Fibroblast of pulmonary artery (primary cell): Measurements from ENCODE around the gene FBXL17.

Experiments used
- DNase-seq: peaks from one replicate; pipeline ENCODE4 v3.0.0-alpha.2; 2010; ENCODE audit warnings: low read depth
- H3K4me3 ChIP-seq: replicated peaks from 2 replicates; pipeline ENCODE4 v1.5.1; 2011; ENCODE audit warnings: low read depth, mild to moderate bottlenecking, control low read depth, low read length, moderate library complexity
- TF ChIP-seq, protein P1 (sequence below): IDR thresholded peaks from 2 replicates; pipeline ENCODE4 v1.5.1; 2011; ENCODE audit warnings: mild to moderate bottlenecking, control low read depth, low read length, inconsistent platforms; ENCODE audit errors: missing control alignments

Gene FBXL17

GRCh38 chr5:107951309-107951708 is 430.6 kb downstream of the FBXL17 start:
- no peak for DNase-seq
- H3K4me3 ChIP-seq = no peak overlapping the region
- TF ChIP-seq, protein P1, sequence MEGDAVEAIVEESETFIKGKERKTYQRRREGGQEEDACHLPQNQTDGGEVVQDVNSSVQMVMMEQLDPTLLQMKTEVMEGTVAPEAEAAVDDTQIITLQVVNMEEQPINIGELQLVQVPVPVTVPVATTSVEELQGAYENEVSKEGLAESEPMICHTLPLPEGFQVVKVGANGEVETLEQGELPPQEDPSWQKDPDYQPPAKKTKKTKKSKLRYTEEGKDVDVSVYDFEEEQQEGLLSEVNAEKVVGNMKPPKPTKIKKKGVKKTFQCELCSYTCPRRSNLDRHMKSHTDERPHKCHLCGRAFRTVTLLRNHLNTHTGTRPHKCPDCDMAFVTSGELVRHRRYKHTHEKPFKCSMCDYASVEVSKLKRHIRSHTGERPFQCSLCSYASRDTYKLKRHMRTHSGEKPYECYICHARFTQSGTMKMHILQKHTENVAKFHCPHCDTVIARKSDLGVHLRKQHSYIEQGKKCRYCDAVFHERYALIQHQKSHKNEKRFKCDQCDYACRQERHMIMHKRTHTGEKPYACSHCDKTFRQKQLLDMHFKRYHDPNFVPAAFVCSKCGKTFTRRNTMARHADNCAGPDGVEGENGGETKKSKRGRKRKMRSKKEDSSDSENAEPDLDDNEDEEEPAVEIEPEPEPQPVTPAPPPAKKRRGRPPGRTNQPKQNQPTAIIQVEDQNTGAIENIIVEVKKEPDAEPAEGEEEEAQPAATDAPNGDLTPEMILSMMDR = no peak

DNA sequence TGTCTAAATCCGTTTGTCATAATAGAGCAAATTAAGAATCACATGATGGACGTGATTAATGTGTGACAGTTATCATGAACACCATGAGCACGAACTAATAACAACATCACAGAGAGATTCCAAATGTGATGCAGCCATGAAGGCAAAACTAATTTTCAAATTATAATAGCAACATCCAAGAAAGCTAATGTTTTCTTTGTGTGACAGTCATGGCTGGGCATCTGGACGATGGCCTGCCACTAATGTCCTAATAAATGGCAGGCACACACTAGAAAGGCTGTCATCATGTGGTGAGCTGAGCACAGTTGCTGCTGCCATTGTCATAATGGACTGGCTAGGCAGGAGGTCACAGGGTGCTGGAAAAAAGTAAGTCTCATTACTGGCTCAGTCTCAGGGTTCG is 431.1 kb downstream of the FBXL17 start:
- H3K4me3 ChIP-seq = no peak overlapping the region
- TF ChIP-seq, protein P1 = no peak

DNA sequence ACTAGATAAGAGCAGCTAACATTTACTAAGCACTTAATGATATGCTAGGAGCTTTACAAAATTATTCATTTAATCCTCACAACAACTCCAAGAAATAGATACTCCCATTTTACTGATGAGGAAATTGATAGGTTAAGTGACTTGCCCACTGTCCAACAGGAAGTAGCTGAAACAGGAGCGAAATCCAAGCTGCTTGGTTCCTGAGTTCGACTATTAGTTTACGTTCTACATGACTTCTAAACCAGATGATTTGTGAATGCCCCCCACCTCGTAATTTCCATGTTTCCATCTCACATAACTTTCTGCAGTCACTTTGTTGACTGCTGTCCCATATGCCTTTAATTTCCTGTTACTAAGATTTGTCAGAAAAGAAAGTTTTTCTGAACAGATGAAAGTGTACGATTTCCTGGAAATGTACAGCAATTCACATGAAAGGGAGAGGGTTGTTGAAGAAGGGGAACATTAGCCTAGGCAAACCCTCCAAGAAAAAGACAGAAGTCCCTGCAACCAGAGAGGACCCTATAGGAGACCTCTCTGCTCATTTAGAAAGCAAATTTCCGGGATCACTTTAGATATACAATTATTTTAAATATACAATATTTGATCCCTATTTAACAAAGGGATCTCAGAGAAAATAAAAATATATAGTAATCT is 432.1 kb downstream of the FBXL17 start:
- TF ChIP-seq, protein P1 = no peak
- no peak for DNase-seq
- H3K4me3 ChIP-seq = no peak overlapping the region

More for the DNA sequence above, 431.1 kb downstream of the FBXL17 start:
- no peak for DNase-seq

DNA sequence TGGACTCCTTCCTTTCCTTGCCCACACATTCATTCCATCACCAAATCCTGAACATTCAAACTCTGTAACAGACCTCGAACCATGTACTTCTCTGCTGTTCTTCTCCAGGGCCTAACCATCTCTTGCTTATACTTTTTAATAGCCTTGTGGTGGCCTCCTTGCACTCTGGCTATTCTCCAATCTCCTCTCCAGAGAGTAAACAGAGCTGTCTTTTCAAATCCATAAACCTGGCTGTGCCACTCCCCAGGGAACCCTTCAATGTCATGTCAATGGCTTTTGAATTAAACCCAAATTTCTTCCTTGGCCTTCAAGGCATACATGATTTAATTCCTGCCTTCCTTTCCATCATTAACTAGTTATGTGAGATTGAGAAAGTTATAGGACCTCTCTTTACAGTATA is 433.5 kb downstream of the FBXL17 start:
- no peak overlapping the region for H3K4me3 ChIP-seq
- TF ChIP-seq, protein P1 = no peak
- DNase-seq = no peak

- no peak for DNase-seq
- H3K4me3 ChIP-seq = no peak overlapping the region
- TF ChIP-seq, protein P1 = no peak
Observed at GRCh38 chr5:107945061-107945460, 436.8 kb downstream of the FBXL17 start.

DNA sequence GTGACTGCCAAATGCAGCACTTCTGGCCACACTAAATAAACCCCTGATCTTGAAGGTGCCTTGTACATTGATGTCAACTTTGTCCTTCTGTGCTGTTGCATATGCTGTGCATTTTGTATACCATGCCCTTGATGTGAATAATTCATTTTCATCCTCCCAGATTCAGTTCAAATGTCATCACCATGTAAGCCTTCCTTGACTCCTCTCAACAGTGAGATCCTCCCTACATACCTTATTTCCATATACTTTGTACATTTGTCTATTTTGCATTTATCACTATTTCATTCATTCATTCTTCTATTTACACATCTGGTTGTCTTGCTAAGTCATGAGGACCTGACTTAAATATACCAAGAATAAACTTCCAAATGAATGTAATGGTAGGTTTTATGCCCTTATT is 438.0 kb downstream of the FBXL17 start:
- H3K4me3 ChIP-seq = no peak overlapping the region
- TF ChIP-seq, protein P1 = no peak
- no peak for DNase-seq

DNA sequence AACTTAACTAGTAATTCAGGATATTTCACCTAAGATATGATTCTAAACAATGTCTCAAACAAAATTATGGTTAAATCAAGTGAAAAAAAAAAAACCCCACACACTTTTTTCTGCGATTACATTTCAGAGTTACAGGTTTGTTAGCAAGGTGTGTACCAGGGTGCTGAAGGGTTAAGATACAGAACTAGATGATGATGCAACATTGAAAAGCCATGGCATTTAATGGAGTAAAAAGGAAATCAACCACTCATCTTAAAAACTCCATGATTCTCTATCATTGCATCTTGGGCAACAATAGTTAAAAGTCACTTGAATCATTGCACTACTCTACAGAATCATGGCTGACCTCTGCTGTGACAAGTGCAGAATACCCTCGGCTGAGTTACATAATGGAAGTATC is 440.9 kb downstream of the FBXL17 start:
- no peak overlapping the region for H3K4me3 ChIP-seq
- no peak for DNase-seq
- TF ChIP-seq, protein P1 = no peak
